Measurements from ENCODE around the gene MORN5.

Gene MORN5

GRCh38 chr9:122218071-122218934 lies 58.6 kb downstream of the MORN5 start:
- peak; percentile 28 for DNase-seq (ENCODE audit: low read depth)
- H3K4me3 ChIP-seq (ENCODE audit: low read length) = no peak overlapping the region
- no peak for TF ChIP-seq CTCF (IDR thresholded peaks at IDR 0.05; ENCODE audit: insufficient read depth, low read depth, low read length, missing control alignments)

DNA sequence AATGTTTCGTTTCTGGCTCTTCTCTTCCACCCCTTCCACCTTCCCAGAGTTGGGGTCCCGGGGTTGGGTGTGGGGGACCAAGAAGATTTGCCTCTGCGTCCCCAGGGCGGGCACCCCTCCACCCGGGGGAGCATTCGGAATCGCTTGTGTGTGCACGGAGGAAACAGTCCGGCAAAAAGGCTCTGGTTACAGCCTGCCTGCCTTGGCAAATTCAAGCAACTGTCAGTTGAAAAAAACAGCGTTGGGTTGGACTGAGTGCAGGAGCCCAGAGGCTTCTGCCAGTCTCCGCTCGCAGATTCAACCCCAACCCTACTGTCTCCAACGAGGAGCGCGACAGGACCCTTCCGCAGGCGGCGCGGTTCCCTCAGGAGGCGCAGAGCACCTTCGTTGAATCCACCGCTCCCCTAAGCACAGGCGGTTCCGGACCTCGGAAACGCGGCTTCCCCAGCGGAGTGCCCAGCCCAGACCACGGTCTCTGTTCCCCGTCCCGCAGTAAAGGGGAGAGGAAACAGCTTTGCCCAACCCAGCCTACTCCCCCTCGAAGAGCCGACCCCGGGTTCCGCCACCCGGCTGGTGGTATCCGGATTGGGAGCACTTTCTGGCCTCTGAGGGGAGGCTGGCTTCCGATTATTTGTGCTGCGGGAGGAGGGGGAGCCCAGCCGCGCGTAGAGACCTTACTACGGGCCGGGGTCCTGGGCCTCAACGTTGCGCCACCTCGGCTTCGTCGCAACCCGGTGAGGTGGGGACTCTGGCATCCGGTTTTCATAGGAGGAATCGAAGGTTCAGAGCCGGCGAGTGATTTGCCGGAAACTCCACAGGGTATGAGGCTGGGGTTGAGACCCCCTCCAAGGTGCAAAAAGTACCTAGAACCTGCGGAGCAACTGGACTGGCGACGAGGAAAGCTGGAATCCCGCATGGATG lies 59.5 kb downstream of the MORN5 start:
- H3K4me3 ChIP-seq (ENCODE audit: low read length) = peak overlapping the region; percentile 19
- DNase-seq (ENCODE audit: low read depth) = no peak
- TF ChIP-seq CTCF (IDR thresholded peaks at IDR 0.05; ENCODE audit: insufficient read depth, low read depth, low read length, missing control alignments) = no peak

DNA sequence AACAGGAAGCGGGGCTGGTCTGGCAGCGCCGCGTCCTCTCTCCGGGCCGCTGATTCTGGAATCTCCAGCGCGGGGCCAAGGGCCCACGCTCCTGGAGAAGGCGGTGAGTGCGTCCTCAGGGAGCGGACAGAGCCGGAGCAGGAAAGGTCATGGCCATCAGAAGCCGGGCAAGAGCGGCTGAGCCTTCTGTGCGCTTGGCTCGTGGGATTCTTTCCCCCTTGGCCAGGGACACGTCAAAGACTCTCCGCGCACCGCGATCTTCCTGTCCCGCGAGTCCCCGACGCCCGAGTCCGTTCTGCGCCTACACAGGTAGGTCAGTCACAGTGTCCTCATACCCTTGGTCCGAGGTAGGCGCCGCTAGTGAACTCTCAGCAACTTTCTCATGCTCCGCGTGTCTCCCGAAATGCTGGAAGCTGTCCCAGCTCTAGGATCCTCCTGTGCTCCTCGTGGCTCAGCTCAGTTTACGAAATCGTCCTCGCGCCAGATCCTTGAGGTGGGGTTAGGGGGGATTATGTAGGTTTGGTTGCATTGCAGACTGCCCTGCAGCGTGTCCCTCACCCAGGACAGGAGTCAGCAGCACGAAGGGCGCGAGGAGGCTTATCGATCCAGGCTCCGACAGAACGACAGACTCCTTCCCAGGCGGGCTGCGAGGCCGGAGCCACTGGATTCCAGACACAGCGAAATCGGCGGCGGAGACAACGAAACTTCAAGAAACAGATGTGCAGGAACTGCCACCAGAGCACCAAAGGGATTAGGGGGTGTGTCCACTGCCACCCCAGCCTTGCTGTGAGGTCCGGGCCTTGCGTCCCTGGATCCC lies 60.4 kb downstream of the MORN5 start:
- no peak for TF ChIP-seq CTCF (IDR thresholded peaks at IDR 0.05; ENCODE audit: insufficient read depth, low read depth, low read length, missing control alignments)
- DNase-seq (ENCODE audit: low read depth) = no peak
- H3K4me3 ChIP-seq (ENCODE audit: low read length) = no peak overlapping the region

- DNase-seq (ENCODE audit: low read depth) = no peak
- no peak overlapping the region for H3K4me3 ChIP-seq (ENCODE audit: low read length)
- no peak for TF ChIP-seq CTCF (IDR thresholded peaks at IDR 0.05; ENCODE audit: insufficient read depth, low read depth, low read length, missing control alignments)
These were observed 61.0 kb downstream of the MORN5 start for GRCh38 chr9:122220673-122221182.

GRCh38 chr9:122221183-122221811 lies 61.6 kb downstream of the MORN5 start:
- no peak for DNase-seq (ENCODE audit: low read depth)
- no peak overlapping the region for H3K4me3 ChIP-seq (ENCODE audit: low read length)

More at GRCh38 chr9:122221183-122221811, 61.6 kb downstream of the MORN5 start:
- no peak for TF ChIP-seq CTCF (IDR thresholded peaks at IDR 0.05; ENCODE audit: insufficient read depth, low read depth, low read length, missing control alignments)
